GM12878 (cell line): Measurements from ENCODE around the gene FETUB. TPM values are rescaled to one million over a fixed set of nuclear protein-coding genes. Genes with fewer than 3 reads are reported as not detected.

Experiments
- ATAC-seq: fragments of 200-7000 bp; cut with Tn5 transposase; 3 replicates; pipeline ENCODE4 v1.9.1; 2020; ENCODE audit warnings: mild to moderate bottlenecking, moderate library complexity
- BruUV-seq: library from RNA; stranded (reverse); fragments of 400-500 nt; replicated peaks from 2 replicates; lab custom pipeline; 2021; lab: Mats Ljungman, UMichigan
- CTCF ChIA-PET: fragments of 300-600 bp; sonication (Branson Sonifier 250); formaldehyde crosslinking; extraction: SDS; loops from one replicate; lab custom pipeline; 2021; ENCODE audit warnings: inconsistent platforms; lab: Yijun Ruan, JAX
- POLR2A ChIA-PET: fragments of 350-600 bp; formaldehyde crosslinking; extraction: SDS; loops from one replicate; lab custom pipeline; 2021; ENCODE audit warnings: inconsistent platforms; lab: Charles Lee
- RAD21 ChIA-PET: fragments of 300-600 bp; sonication (Branson Sonifier 250); formaldehyde crosslinking; loops from one replicate; lab custom pipeline; 2023; ENCODE audit warnings: antibody characterized with exemption; ENCODE audit not compliant: unreplicated experiment; lab: Charles Lee
- SMC1A ChIA-PET: fragments of 300-600 bp; sonication (Branson Sonifier 250); formaldehyde crosslinking; loops from one replicate; lab custom pipeline; 2023; ENCODE audit not compliant: unreplicated experiment, uncharacterized antibody; lab: Charles Lee
- DNase-seq: peaks from one replicate; pipeline ENCODE4 v3.0.0-alpha.2; 2011; ENCODE audit warnings: low read depth, low spot score
- FAIRE-seq: peaks from 3 replicates; lab custom pipeline; 2011; peaks lifted over from hg19 to GRCh38; lab: Jason Lieb, UNC
- H2AFZ ChIP-seq: 2 replicates; pipeline ENCODE4 v1.6.0; 2011; ENCODE audit warnings: low read depth, low read length, control low read depth; ENCODE audit not compliant: control insufficient read depth
- H3K27ac ChIP-seq: 2 replicates; pipeline ENCODE4 v1.5.1; 2011; ENCODE audit warnings: control low read depth; ENCODE audit not compliant: control insufficient read depth, insufficient read depth
- H3K27me3 ChIP-seq, 2 experiments: replicated peaks in 1 of 2; 2 replicates each; pipeline versions ENCODE4 v1.6.0 to v1.6.1; 2011; ENCODE audit warnings: low read length in 1 of 2; ENCODE audit not compliant: control insufficient read depth in 2 of 2, insufficient read depth in 2 of 2
- H3K36me3 ChIP-seq, 2 experiments: 2 replicates each; pipeline ENCODE4 v1.5.1; 2011; ENCODE audit warnings: low read length in 1 of 2; ENCODE audit not compliant: control insufficient read depth in 2 of 2, insufficient read depth in 2 of 2
- H3K4me1 ChIP-seq: 2 replicates; pipeline ENCODE4 v1.6.1; 2011; ENCODE audit warnings: mild to moderate bottlenecking, low read length, moderate library complexity, mixed read lengths; ENCODE audit not compliant: control insufficient read depth, insufficient read depth
- H3K4me2 ChIP-seq: 2 replicates; pipeline ENCODE4 v1.6.0; 2011; ENCODE audit warnings: control low read depth; ENCODE audit not compliant: control insufficient read depth, insufficient read depth
- H3K4me3 ChIP-seq: fragments of 200-600 bp; sonication (generic); 2 replicates; pipeline ENCODE4 v1.5.1; 2016
- H3K79me2 ChIP-seq: 2 replicates; pipeline ENCODE4 v1.6.0; 2011; ENCODE audit warnings: low read length; ENCODE audit not compliant: control insufficient read depth, insufficient read depth
- H3K9ac ChIP-seq: 2 replicates; pipeline ENCODE4 v1.8.0; 2011; ENCODE audit warnings: low read length, control low read depth, mixed read lengths; ENCODE audit not compliant: control insufficient read depth, insufficient read depth
- H3K9me3 ChIP-seq: replicated peaks from 3 replicates; pipeline ENCODE4 v1.5.1; 2011; ENCODE audit warnings: mild to moderate bottlenecking, low read length; ENCODE audit not compliant: control insufficient read depth, insufficient read depth
- H4K20me1 ChIP-seq: 2 replicates; pipeline ENCODE4 v1.6.0; 2011; ENCODE audit not compliant: control insufficient read depth, insufficient read depth
- CBX5 ChIP-seq: sonication (generic); IDR thresholded peaks from 2 replicates; pipeline ENCODE4 v1.6.1; 2016; ENCODE audit warnings: low read depth, moderate library complexity, mild to moderate bottlenecking, inconsistent platforms
- CREB1 ChIP-seq: IDR thresholded peaks from 2 replicates; pipeline ENCODE4 v1.6.1; 2012; ENCODE audit warnings: low read depth, mild to moderate bottlenecking, inconsistent platforms
- KDM1A ChIP-seq: fragments of 200-600 bp; sonication (generic); IDR thresholded peaks from 2 replicates; pipeline ENCODE4 v1.6.1; 2016; ENCODE audit warnings: borderline replicate concordance
- POU2F2 ChIP-seq: IDR thresholded peaks from 3 replicates; pipeline ENCODE4 v1.6.1; 2011; ENCODE audit warnings: low read depth, mild to moderate bottlenecking, low read length, borderline replicate concordance
- ZBED1 ChIP-seq: IDR thresholded peaks from 2 replicates; pipeline ENCODE4 v1.6.1; 2016; ENCODE audit warnings: borderline replicate concordance
- WGBS: methylation state at CpG from one replicate; pipeline ENCODE4 v1.1.6; 2016; ENCODE audit warnings: low lambda C conversion rate; ENCODE audit not compliant: insufficient replicate concordance, insufficient coverage; ENCODE audit errors: missing lambda C conversion rate; 5-methylcytosine and 5-hydroxymethylcytosine counted together
- in situ Hi-C: fragments of 300-500 bp; cut with MboI; formaldehyde crosslinking; loops from 9 replicates; pipeline ENCODE4 v1.14.3; 2018; ENCODE audit warnings: mixed read lengths
- intact Hi-C: fragments of 100-400 bp; cut with micrococcal nuclease; formaldehyde crosslinking; loops from one replicate; pipeline ENCODE4 v1.14.2; 2022; ENCODE audit not compliant: unreplicated experiment
- polyA plus RNA-seq, 11 experiments: library from polyadenylated mRNA; depleted of rRNA in 4 of 11; unstranded in 6 of 11; stranded (reverse) in 5 of 11; fragments of >200 nt; fragmentation: Nextera tagmentation in 4 of 11; fragmentation: Illumina TruSeq in 1 of 11; extraction: Ambion mirVana in 4 of 11; extraction: Trizol in 1 of 11; gene quantifications; 1 replicate in 1 of 11; 2 replicates in 10 of 11; pipeline versions ENCODE4 v1.2.1 to v1.2.3, GENCODE V29; 2011 to 2016; ENCODE audit warnings: inconsistent platforms in 2 of 11, missing spikeins in 2 of 11, low read depth in 1 of 11
- total RNA-seq, 4 experiments: library from RNA; depleted of rRNA in 3 of 4; stranded (reverse); fragments of >200 nt in 3 of 4; fragmentation: Illumina TruSeq in 1 of 4; extraction: Trizol in 1 of 4; gene quantifications; 2 replicates each; pipeline versions ENCODE4 v1.2.1 to v1.2.3, GENCODE V29; 2013 to 2021
- TF ChIP-seq, protein P1 (sequence below): fragments of 450-650 bp; IDR thresholded peaks from 2 replicates; pipeline ENCODE4 v1.6.1; 2017; ENCODE audit warnings: mild to moderate bottlenecking, moderate library complexity
- TF ChIP-seq, protein P2 (sequence below): IDR thresholded peaks from 2 replicates; pipeline ENCODE4 v1.6.1; 2012; ENCODE audit warnings: low read depth, low read length, improper control_type of control experiment
- TF ChIP-seq, protein P3 (sequence below): fragments of 450-650 bp; conservative IDR thresholded peaks from 2 replicates; pipeline ENCODE4 v1.6.1; 2017; ENCODE audit warnings: mild to moderate bottlenecking, moderate library complexity
- TF ChIP-seq, protein P4 (sequence below): fragments of 450-650 bp; IDR thresholded peaks from 2 replicates; pipeline ENCODE4 v1.6.1; 2016; ENCODE audit warnings: mild to moderate bottlenecking

FETUB gene
- total and polyA plus RNA-seq, 10 of the 15 experiments (the other 5 are each of a cell fraction or from before 2014, with no cell fraction given), result not detected

DNA sequence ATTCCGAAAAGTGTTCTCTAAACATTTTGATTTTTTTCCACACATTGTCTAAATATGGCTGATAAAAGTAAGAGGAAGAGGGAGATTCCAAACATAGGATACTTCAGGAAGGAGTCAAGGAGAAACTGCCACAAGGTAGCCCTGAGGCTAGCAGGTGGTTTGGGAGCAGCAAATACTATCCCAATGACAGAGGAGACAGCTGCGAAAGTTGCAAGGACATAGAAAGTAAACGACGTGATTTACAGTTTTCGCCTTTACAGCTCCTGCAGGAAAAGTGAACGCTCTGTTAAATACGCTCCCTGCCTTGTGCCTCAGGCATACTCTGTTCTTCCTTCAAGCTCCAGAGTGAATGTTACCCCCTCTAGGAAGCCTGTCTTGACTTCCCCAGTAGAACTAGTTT lies 3.7 kb upstream of the FETUB start (continued):
- TF ChIP-seq, protein P1, sequence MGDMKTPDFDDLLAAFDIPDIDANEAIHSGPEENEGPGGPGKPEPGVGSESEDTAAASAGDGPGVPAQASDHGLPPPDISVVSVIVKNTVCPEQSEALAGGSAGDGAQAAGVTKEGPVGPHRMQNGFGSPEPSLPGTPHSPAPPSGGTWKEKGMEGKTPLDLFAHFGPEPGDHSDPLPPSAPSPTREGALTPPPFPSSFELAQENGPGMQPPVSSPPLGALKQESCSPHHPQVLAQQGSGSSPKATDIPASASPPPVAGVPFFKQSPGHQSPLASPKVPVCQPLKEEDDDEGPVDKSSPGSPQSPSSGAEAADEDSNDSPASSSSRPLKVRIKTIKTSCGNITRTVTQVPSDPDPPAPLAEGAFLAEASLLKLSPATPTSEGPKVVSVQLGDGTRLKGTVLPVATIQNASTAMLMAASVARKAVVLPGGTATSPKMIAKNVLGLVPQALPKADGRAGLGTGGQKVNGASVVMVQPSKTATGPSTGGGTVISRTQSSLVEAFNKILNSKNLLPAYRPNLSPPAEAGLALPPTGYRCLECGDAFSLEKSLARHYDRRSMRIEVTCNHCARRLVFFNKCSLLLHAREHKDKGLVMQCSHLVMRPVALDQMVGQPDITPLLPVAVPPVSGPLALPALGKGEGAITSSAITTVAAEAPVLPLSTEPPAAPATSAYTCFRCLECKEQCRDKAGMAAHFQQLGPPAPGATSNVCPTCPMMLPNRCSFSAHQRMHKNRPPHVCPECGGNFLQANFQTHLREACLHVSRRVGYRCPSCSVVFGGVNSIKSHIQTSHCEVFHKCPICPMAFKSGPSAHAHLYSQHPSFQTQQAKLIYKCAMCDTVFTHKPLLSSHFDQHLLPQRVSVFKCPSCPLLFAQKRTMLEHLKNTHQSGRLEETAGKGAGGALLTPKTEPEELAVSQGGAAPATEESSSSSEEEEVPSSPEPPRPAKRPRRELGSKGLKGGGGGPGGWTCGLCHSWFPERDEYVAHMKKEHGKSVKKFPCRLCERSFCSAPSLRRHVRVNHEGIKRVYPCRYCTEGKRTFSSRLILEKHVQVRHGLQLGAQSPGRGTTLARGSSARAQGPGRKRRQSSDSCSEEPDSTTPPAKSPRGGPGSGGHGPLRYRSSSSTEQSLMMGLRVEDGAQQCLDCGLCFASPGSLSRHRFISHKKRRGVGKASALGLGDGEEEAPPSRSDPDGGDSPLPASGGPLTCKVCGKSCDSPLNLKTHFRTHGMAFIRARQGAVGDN, result no peak
- TF ChIP-seq, all 136 proteins: peak for 0

DNA sequence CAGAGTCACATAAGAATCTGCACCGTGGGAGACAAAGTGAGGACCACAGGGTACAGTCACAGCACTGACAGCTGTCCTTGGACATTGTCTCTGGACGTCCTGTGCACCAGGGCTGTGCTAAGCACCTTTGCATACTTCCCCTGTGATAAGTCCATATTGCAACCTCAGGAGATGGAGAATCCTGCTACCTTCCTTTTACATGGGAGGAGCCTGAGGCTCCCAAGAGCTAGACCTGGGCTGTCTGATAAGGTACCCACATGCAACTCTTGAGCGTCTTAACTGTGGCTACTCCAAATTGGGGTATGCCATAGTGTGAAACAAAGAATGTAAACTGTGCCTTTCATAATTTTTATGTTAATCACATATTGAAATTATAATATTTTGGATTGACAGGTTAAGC lies 2.5 kb upstream of the FETUB start:
- ChIA-PET CTCF (no interaction called here), RAD21 (no interaction called here), POLR2A (no interaction called here), SMC1A (interaction anchor here (0.6 kb wide), 1 partner anchor 421 kb away, joined by 3 read pairs; no protein-coding TSS in a partner anchor)
- Histone ChIP-seq H3K4me2 (no peak overlapping the region), H2AFZ (no peak overlapping the region), H3K9ac (no peak overlapping the region), H3K79me2 (no peaks in the 10 kb centered on the region), H3K4me3 (no peak overlapping the region), H3K36me3 (no peaks in the 10 kb centered on the region), H3K27me3 (peaks cover 0 to 3% of the 10 kb centered on the region in 2 experiments; a peak in 2 of 4 replicates), H3K4me1 (no peaks in the 10 kb centered on the region), H3K9me3 (no peaks in the 10 kb centered on the region; the same call in 2 of the 3 replicates), H3K27ac (no peak overlapping the region), H4K20me1 (no peaks in the 10 kb centered on the region)
- intact Hi-C loops, result no loop called here
- in situ Hi-C loops, result no loop called here
- ATAC-seq, result no peak
- no peak for DNase-seq
- BruUV-seq, result no TSS peak
- whole genome bisulfite sequencing, result 27% methylated on average over 3 of the region's 3 CpGs
- no peak for FAIRE-seq
- TF ChIP-seq KDM1A (no peak), POU2F2 (no peak), CREB1 (no peak), CBX5 (no peak), ZBED1 (no peak)
- TF ChIP-seq, protein P2, sequence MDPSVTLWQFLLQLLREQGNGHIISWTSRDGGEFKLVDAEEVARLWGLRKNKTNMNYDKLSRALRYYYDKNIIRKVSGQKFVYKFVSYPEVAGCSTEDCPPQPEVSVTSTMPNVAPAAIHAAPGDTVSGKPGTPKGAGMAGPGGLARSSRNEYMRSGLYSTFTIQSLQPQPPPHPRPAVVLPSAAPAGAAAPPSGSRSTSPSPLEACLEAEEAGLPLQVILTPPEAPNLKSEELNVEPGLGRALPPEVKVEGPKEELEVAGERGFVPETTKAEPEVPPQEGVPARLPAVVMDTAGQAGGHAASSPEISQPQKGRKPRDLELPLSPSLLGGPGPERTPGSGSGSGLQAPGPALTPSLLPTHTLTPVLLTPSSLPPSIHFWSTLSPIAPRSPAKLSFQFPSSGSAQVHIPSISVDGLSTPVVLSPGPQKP, result no peak
- TF ChIP-seq, protein P1, result no peak
- TF ChIP-seq, protein P3, sequence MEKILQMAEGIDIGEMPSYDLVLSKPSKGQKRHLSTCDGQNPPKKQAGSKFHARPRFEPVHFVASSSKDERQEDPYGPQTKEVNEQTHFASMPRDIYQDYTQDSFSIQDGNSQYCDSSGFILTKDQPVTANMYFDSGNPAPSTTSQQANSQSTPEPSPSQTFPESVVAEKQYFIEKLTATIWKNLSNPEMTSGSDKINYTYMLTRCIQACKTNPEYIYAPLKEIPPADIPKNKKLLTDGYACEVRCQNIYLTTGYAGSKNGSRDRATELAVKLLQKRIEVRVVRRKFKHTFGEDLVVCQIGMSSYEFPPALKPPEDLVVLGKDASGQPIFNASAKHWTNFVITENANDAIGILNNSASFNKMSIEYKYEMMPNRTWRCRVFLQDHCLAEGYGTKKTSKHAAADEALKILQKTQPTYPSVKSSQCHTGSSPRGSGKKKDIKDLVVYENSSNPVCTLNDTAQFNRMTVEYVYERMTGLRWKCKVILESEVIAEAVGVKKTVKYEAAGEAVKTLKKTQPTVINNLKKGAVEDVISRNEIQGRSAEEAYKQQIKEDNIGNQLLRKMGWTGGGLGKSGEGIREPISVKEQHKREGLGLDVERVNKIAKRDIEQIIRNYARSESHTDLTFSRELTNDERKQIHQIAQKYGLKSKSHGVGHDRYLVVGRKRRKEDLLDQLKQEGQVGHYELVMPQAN, result no peak
- TF ChIP-seq, protein P4, sequence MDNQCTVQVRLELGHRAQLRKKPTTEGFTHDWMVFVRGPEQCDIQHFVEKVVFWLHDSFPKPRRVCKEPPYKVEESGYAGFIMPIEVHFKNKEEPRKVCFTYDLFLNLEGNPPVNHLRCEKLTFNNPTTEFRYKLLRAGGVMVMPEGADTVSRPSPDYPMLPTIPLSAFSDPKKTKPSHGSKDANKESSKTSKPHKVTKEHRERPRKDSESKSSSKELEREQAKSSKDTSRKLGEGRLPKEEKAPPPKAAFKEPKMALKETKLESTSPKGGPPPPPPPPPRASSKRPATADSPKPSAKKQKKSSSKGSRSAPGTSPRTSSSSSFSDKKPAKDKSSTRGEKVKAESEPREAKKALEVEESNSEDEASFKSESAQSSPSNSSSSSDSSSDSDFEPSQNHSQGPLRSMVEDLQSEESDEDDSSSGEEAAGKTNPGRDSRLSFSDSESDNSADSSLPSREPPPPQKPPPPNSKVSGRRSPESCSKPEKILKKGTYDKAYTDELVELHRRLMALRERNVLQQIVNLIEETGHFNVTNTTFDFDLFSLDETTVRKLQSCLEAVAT, result no peak
